Measurements from ENCODE around the gene HTR2B.
"Not testable (repeated sequence)": the region's sequence is repeated elsewhere in the genome, so short reads cannot be mapped to it uniquely, and the experiment has no call there.

Gene HTR2B

DNA sequence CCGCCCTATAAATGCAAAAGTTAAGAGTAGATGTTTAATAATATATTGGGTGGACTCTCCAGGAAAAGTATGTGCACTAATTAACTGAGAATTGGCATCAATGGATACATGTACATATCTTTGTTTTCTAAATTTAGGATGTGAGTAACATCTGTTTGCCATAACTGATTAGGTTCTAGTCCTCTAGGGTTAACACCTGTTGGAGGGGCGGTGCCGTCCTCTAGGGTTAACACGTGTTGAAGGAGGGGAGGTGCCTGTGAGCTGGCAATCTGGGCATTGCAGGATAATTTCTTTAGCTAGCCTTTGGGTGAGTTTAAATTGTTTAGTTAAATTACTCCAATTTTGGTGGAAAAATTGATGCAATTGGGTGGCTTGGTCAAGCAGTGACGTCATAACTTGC, 30.9 kb downstream of the HTR2B start:
- no peak for DNase-seq (ENCODE audit: low read depth)

DNA sequence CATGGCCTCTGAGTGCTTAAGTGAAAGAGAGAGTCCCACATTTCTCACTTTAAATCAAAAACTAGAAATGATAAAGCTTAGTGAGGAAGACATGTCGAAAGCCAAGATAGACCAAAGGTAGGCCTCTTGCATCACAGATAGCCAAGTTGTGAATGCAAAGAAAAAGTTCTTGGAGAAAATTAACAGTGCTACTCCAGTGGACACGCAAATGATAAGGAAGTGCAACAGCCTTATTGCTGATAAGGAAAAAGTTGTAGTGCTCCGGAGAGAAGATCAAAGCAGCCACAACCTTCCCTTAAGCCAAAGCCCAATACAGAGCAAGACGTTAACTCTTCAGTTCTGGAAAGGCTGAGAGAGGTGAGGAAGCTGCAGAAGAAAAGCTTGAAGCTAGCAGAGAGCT, 36.1 kb downstream of the HTR2B start:
- DNase-seq (ENCODE audit: low read depth) = no peak

DNA sequence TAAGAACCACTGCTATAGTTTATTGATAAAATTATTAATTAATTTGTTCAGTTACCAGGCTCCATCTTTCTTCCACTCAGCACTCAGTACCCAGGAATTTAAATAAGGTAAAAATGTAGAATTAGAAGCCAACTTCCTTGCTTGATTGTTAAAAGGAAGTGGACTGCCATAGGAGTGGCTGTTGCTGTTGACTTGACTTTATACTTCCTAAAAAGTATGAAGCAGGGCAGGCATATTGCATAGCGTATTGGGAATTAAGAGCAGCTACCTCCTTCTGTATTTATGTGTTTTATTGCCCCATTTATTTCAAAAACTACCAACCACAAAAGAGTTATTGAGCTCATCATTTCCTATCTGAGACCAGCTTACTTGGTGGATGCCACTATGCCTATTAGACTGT, 40.3 kb downstream of the HTR2B start:
- no peak for DNase-seq (ENCODE audit: low read depth)

DNA sequence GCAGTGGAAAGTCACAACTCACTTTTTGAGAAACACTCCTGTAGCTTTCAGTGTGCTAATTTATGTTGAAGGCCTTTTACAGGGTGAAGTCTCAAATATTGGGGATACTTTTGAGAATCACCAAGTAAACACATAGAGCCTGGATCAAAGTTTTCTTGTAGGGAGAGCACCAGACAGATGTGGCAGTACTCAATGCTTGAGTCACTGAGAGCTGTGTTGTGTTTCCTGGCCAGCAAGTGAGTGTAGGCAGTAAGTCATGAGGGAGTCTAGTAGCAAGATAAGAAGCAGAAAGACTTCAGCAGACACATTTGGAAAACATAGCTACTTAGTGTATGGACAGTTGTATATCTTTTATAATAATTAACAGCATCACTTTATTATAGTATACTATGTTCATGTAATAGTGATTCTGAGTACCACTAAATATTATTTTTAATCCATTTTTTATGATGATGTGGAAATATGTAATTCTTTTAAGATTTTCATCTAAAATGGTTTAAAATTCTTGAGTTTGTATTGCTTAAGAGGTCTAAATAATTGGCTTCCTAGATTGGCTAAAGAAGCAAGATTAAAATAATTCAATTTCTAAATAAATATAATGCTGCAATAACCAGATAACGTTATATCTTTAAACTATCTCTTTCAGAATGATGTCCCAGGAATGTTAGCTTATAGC, 55.3 kb downstream of the HTR2B start:
- DNase-seq (ENCODE audit: low read depth) = no peak

DNA sequence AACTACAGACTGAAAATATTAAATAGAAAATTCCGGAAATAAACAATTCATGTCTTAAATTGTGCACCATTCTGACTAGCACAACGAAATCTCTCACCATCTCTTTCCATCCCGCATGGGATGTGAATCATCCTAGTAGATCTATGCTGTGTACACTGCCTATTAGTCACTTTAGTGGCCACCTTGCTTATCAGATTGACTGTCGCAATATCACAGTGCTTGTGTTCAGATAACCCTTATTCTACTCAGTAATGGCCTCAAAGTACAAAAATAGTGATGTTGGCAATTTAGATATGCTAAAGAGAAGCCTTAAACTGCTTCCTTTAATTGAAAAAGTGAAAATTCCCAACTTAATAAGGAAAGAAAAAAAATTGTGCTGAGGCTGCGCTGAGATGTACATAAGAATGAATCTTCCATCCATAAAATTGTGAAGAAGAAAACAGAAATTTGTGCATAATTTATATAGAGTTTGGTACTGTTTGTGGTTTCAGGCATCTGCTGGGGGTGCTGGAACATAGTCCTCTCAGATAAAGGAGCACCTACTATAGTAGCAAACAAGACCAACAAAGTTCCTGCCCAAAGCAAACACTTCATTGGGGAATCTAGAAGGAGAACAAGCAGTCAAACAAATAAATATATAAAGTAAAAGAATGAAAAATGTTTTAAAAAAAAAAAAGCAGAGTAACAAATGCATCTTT, 56.2 kb downstream of the HTR2B start:
- DNase-seq (ENCODE audit: low read depth) = no peak

DNA sequence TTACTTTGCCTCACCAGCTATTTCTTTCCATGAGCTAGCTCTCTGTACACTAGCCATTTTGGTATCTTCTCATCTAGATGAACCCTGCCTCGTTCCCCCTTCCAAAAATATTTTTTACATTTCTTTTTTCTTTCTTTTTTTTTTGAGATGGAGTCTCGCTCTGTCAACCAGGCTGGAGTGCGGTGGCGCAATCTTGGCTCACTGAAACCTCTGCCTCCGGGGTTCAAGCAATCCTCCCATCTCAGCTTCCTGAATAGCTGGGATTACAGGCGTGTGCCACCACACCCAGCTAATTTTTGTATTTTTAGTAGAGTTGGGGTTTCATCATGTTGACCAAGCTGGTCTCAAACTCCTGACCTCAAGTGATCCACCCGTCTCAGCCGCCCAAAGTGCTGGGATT, 57.3 kb downstream of the HTR2B start:
- not testable (repeated sequence) for DNase-seq (ENCODE audit: low read depth)

DNA sequence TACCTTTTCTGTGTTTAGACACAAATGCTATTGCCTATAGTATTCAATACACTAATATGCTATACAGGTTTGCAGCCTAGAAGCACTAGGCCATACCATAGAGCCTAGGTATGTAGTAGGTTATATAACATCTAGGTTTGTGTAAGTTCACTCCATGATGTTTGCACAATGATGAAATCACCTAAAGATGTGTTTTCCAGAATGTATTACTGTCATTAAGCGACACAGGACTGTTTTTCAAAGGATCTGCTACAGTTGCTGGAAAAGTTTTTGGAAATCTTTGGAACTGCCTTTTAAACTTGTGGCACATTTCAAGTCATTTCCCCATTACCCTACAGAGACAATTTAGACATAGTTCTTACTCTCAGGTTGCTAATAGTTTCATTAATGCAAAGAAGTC, 58.9 kb downstream of the HTR2B start:
- no peak for DNase-seq (ENCODE audit: low read depth)

DNA sequence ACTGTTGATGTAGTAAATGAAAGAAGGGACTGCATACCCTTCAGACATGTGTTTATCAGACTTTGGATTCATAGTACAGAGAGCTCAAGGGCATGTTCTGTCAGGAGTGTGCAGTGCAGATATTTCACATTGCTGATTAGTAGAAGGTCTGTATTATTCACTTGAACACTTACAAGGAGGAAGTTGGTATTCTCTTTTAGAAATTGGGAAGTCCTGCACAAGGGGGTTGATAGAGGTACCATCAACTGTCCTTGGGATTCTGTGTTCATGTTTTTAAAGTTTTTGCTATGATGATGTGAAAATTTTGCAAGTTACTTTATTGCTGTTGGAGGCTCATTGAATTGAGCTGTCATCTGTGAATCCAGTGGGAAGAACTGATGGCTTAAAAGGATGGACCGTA, 61.5 kb downstream of the HTR2B start:
- no peak for DNase-seq (ENCODE audit: low read depth)

DNA sequence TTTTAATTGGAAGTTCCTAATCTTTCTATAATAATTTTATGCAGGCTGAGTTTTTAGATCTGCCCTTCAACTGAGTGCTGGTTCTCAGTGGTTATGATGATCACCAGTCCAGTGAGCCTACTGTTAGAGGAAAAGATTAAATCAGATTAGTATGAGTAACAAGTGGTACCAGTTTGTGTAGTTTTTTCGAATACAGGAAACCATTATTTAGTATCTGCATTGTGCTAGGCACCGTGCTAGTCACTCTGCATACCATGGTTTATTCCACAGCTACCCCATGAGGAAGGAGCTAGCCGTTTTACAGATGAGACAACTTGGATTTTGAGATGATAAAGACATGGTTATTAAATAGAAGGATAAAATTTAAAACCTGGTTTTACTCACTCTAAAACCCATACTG, 62.1 kb downstream of the HTR2B start:
- DNase-seq (ENCODE audit: low read depth) = no peak

DNA sequence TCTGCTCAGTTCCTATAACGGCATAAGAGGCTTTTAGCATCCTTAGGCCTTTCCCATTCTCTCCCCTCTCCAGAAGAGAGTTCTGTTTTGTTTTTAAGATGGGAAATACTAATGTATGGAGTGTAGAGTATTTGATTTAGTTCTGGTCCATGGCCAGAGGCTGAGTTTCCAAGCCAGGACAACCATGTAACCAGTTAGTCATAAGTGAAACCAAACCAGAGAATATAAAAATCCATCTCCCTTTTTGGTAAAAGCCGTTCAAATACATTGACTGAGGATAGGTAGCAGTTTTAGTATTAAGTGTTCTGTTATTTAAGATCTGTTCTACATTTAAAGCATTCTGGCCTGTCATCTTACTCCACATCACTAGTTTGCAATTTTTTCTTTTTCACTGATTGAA, 65.1 kb downstream of the HTR2B start:
- DNase-seq (ENCODE audit: low read depth) = no peak

DNA sequence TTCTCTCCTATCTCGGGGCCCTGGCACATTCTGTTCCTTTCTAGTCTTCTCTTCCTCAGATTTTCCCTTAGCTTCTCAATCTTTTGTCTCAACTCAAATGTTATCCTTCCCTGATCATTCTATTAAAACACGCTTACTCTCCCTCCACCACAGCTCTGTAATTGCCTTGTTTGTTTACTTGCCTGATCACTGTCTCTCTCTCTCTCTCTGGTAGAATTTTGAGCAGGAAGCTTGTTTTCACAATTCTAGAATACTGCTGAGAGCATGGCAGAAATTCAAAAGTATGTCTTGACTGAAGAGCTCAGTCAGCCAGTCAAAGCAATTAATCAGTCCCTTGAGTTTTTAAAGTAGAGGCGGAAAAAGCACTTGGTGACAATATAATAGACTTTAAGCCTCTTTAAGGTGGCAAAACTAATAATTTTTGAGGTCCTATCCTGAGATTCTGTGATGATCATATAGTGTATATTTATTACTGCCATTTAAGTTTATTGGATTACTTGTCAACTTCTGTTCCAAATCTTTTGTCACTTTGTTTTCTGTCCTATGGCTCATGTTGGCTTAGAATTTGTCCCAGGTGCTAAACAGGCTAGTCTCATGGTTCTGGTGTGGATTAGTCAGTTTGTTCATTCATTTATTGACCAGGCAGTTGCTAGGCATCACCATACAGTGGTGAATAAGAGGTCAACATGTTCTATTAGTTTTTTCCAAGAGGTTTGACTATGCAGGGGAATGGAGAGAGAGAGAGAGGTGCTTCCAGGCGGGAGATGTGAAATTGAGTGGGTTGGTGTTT, 65.9 kb downstream of the HTR2B start:
- no peak for DNase-seq (ENCODE audit: low read depth)

Data from T follicular helper cell (primary cell).